ES-I3 (cell line): Measurements from ENCODE around the gene SLC6A12.

ENCODE experiments used
- H3K36me3 ChIP-seq: 2 replicates; pipeline ENCODE4 v1.6.1; 2013; ENCODE audit warnings: mild to moderate bottlenecking, low read length, control low read depth, moderate library complexity; ENCODE audit not compliant: insufficient read depth
- H3K4me1 ChIP-seq: 2 replicates; pipeline ENCODE4 v1.6.1; 2013; ENCODE audit warnings: mild to moderate bottlenecking, control low read depth, low read length; ENCODE audit not compliant: insufficient read depth
- H3K9ac ChIP-seq: 2 replicates; pipeline ENCODE4 v1.6.1; 2013; ENCODE audit warnings: low read depth, mild to moderate bottlenecking, low read length, moderate library complexity
- H3K9me3 ChIP-seq: 2 replicates; pipeline ENCODE4 v1.6.1; 2013; ENCODE audit warnings: mild to moderate bottlenecking, low read length, moderate library complexity; ENCODE audit not compliant: control insufficient read depth, insufficient read depth

Gene SLC6A12

DNA sequence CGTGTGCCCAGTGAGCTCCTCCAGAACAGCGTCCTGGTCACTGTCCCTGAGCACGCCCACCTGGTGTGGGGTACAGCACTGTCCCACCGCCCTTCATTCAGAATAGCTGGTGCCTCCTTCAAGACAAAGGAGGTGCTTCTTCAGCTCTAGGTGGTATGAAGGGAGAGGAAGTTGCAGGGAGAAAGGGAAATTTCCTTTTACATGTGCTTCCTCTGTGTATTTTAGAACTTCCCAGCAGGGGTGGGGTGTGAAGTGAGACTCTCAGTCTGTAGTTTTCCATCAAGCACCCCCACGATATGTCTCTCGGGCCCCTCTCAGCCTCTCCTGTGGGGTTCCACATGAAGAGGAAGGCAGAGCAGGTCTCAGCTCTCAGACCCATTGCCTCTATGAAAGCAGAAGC is 1.2 kb upstream of the SLC6A12 start:
- Histone ChIP-seq H3K9ac (no peak overlapping the region), H3K36me3 (no peaks in the 10 kb centered on the region), H3K9me3 (no peaks in the 10 kb centered on the region), H3K4me1 (peaks cover 16% of the 10 kb centered on the region; the same call in 1 of the 2 replicates)

DNA sequence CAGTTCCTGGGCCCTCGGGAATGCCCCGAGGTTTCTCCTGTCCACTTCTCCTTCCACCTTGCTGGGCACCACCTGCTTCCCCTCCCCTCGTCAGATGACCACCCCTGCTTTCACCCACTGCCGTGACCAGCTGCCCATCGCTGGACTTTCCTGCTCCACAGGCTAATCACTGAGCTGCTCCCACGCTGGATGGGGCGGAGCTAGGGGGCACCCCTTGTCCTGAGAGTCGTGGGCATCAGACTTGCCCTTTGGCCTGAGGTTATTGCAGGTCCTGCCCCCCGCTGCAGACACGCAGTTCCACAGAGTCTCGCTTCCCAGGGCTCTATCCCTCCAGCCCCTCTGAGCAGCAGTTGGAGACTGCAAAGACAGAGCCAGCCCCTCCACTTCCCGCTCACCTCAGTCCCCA is 427 bp downstream of the SLC6A12 start:
- peaks cover 16% of the 10 kb centered on the region; the same call in 1 of the 2 replicates for H3K4me1 ChIP-seq
- H3K9me3 ChIP-seq: no peaks in the 10 kb centered on the region
- no peak overlapping the region for H3K9ac ChIP-seq
- H3K36me3 ChIP-seq: no peaks in the 10 kb centered on the region

GRCh38 chr12:212715-213526 is 1.0 kb downstream of the SLC6A12 start:
- Histone ChIP-seq H3K9ac (no peak overlapping the region), H3K4me1 (peaks cover 16% of the 10 kb centered on the region; the same call in 1 of the 2 replicates), H3K36me3 (no peaks in the 10 kb centered on the region), H3K9me3 (no peaks in the 10 kb centered on the region)

GRCh38 chr12:212415-212714 is 1.6 kb downstream of the SLC6A12 start:
- Histone ChIP-seq H3K4me1 (peaks cover 16% of the 10 kb centered on the region; the same call in 1 of the 2 replicates), H3K36me3 (no peaks in the 10 kb centered on the region), H3K9me3 (no peaks in the 10 kb centered on the region), H3K9ac (no peak overlapping the region)

DNA sequence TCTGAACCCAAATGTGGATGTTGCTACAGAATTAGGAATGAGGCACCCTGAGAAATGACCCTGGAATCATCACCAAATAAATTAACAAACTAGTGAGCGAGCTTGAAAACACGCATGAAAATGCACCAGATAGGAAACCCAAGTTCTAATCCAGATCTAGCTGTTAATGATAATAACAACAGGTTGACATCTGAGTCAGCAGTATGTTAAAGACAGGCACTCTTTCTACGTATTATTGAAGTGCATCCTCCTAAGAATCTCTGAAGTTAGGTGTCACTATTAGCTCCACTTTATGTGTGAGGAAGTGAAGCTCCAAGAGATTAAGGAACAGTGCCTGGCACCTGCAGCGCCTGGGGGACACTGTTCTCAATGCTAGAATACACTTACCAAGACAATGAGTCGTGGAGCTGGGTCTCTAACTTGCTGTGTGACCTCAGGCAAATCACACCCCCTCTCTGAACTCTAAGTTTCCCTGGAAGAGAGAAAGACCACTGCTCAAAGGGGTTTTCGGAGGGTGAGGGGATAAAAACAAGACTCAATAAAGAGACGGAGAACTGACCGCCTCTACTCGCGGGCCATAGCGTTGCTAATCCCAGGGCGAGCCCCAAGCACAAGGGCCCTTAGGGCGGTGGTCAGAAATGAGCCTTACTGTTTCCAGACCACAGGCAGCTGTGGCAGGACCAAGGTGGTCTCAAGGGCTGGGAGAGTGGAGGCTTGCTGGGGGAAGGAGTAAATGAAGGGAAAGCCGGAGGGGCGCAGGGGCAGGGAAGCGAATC is 2.1 kb downstream of the SLC6A12 start:
- no peaks in the 10 kb centered on the region for H3K36me3 ChIP-seq
- no peaks in the 10 kb centered on the region for H3K9me3 ChIP-seq
- H3K9ac ChIP-seq: no peak overlapping the region
- H3K4me1 ChIP-seq: peaks cover 16% of the 10 kb centered on the region; the same call in 1 of the 2 replicates

GRCh38 chr12:211142-211465 is 2.9 kb downstream of the SLC6A12 start:
- no peaks in the 10 kb centered on the region for H3K36me3 ChIP-seq
- H3K4me1 ChIP-seq: peaks cover 16% of the 10 kb centered on the region; the same call in 1 of the 2 replicates
- H3K9me3 ChIP-seq: no peaks in the 10 kb centered on the region
- no peak overlapping the region for H3K9ac ChIP-seq

DNA sequence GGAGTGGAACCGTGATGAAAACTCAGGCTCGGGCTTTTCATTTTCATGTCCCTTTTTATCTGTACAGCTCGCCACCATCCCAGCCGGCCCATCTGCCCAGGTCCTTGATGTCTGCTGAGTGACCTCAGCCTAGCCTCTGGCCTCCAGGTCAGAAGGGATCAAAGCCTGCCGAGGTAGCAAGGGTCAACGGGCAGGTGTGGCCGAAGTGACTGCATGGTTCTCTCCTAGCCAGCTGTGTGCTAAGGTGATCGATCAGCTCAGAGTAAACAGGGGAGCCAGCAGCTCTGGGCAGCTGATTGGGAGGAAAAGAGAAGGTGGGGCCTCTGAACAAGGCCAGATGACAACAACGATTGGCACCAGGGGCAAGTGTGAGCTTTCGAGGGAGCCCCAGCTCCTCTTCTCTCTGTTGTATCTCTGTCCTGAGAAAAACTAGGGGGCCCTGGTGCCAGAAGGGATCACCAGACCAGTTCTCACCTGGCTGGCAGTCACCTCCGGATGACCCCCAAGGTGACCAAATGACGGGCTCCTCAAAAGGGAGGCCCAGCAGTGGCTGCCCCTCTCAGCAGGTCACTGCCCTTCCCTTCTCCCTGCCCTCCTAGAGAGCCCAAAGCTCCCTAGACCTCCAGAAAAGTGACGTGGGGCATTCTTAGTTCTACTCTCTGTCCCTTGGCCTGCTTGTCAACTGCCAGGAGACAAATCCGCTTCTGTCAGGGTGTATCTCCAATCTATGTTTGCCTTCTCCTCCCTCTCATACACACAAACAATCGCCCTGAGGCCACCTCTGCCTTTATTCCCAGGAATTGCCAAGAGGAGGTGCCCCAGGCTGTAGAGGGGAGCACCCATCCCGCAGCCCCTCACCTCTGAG is 3.4 kb downstream of the SLC6A12 start:
- peaks cover 16% of the 10 kb centered on the region; the same call in 1 of the 2 replicates for H3K4me1 ChIP-seq
- H3K9me3 ChIP-seq: no peaks in the 10 kb centered on the region
- no peak overlapping the region for H3K9ac ChIP-seq
- H3K36me3 ChIP-seq: no peaks in the 10 kb centered on the region

DNA sequence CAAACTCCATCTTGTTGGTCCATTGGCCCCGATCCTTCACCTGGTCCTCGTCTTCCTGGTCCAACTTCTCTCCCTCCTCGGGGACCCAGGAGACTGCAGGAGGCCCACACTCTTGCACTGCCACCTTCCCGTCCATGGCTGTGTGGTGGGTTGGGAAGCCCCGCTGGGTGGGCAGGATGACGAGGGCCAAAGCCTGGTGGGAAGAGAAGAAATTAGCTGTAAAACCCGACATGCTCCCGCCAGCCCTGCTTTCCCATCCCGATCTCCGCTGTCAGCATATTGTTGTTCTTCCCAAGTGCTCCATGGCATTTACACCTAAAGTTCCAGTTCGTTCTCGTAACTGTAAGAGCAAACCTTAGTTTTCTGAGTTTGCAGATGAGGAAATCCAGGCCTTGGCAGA is 4.1 kb downstream of the SLC6A12 start:
- H3K9ac ChIP-seq: no peak overlapping the region
- no peaks in the 10 kb centered on the region for H3K36me3 ChIP-seq
- no peaks in the 10 kb centered on the region for H3K9me3 ChIP-seq
- H3K4me1 ChIP-seq: peaks cover 16% of the 10 kb centered on the region; the same call in 1 of the 2 replicates

DNA sequence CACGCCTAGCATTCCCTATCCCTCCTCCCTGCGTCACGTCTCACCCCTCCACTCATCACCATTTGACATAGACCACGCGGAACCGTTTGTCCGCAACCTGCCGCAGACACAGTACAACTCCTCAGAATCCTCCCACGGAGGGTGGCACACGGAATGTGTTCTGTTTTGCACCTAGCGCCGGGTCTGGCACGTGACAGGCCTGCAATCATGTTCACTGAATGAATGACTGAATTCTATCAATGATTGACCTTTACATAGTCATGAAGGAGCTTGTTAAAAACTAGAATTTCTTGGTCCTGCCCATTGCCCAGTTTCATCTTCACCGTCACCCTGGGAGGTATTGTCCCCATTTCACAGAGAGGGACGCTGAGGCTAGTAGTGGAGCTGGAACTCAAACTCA is 4.7 kb downstream of the SLC6A12 start:
- H3K36me3 ChIP-seq: no peaks in the 10 kb centered on the region
- H3K9me3 ChIP-seq: no peaks in the 10 kb centered on the region
- peaks cover 16% of the 10 kb centered on the region; the same call in 1 of the 2 replicates for H3K4me1 ChIP-seq
- no peak overlapping the region for H3K9ac ChIP-seq

GRCh38 chr12:208813-209212 is 5.1 kb downstream of the SLC6A12 start:
- peaks cover 13% of the 10 kb centered on the region; the same call in 1 of the 2 replicates for H3K4me1 ChIP-seq
- no peak overlapping the region for H3K9ac ChIP-seq
- H3K36me3 ChIP-seq: no peaks in the 10 kb centered on the region
- H3K9me3 ChIP-seq: no peaks in the 10 kb centered on the region

GRCh38 chr12:207804-208203 is 6.2 kb downstream of the SLC6A12 start:
- no peaks in the 10 kb centered on the region for H3K36me3 ChIP-seq
- no peaks in the 10 kb centered on the region for H3K9me3 ChIP-seq
- peaks cover 3% of the 10 kb centered on the region; the same call in 1 of the 2 replicates for H3K4me1 ChIP-seq
- H3K9ac ChIP-seq: no peak overlapping the region

GRCh38 chr12:206746-207440 is 7.1 kb downstream of the SLC6A12 start:
- Histone ChIP-seq H3K4me1 (no peaks in the 10 kb centered on the region), H3K9ac (no peak overlapping the region), H3K36me3 (no peaks in the 10 kb centered on the region), H3K9me3 (no peaks in the 10 kb centered on the region)

GRCh38 chr12:205026-205425 is 8.9 kb downstream of the SLC6A12 start:
- H3K4me1 ChIP-seq: no peaks in the 10 kb centered on the region
- no peaks in the 10 kb centered on the region for H3K36me3 ChIP-seq
- no peaks in the 10 kb centered on the region for H3K9me3 ChIP-seq
- H3K9ac ChIP-seq: no peak overlapping the region

GRCh38 chr12:204261-204678 is 9.7 kb downstream of the SLC6A12 start:
- Histone ChIP-seq H3K9ac (peak overlapping the region; percentile 46; the same call in 1 of the 2 replicates), H3K4me1 (peaks cover 5% of the 10 kb centered on the region; the same call in 1 of the 2 replicates), H3K9me3 (no peaks in the 10 kb centered on the region), H3K36me3 (no peaks in the 10 kb centered on the region)
